ENCODE results near the gene PFKL.

The PFKL gene

GRCh38 chr21:44366586-44367211, 66.8 kb downstream of the PFKL start:
- DNase-seq (ENCODE audit: low read depth), result no peak
- in situ Hi-C loops (cut with HindIII; ENCODE audit: low sequenced_read_pairs), result no loop called here

DNA sequence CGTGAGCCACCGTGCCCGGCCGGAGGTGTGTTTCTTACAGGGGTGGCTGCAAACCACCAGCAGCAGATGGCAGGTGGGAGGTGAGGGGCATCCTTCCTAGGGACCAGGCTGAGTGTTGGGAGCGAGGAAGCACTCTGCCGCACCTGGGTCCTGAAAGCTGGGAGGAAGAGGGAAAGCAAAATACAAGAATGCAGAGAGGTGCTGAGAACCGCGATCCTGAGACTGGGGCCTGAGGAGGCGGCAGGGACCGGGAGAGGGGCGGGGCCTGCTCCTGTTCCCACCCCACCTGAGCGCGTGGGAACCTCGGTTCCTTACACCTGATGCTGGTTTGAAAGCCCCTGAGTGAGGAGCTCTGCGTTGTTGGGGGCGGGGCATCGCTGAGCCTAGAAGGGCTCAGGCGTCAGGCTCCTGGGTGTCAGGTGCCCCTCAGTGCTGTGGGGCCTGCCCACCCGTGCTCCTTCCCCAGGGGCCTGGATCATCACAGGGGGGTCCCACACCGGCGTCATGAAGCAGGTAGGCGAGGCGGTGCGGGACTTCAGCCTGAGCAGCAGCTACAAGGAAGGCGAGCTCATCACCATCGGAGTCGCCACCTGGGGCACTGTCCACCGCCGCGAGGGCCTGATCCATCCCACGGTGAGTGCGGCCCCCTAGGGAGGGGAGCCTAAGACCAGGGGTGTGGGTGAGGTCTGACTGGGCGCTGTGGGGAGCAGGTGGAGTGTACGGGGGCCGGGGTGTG, 69.0 kb downstream of the PFKL start:
- in situ Hi-C loops (cut with HindIII; ENCODE audit: low sequenced_read_pairs), result no loop called here
- DNase-seq (ENCODE audit: low read depth), result no peak
- no peak overlapping the region for H3K4me3 ChIP-seq (ENCODE audit: low read depth, low read length)
- TF ChIP-seq, protein P1, sequence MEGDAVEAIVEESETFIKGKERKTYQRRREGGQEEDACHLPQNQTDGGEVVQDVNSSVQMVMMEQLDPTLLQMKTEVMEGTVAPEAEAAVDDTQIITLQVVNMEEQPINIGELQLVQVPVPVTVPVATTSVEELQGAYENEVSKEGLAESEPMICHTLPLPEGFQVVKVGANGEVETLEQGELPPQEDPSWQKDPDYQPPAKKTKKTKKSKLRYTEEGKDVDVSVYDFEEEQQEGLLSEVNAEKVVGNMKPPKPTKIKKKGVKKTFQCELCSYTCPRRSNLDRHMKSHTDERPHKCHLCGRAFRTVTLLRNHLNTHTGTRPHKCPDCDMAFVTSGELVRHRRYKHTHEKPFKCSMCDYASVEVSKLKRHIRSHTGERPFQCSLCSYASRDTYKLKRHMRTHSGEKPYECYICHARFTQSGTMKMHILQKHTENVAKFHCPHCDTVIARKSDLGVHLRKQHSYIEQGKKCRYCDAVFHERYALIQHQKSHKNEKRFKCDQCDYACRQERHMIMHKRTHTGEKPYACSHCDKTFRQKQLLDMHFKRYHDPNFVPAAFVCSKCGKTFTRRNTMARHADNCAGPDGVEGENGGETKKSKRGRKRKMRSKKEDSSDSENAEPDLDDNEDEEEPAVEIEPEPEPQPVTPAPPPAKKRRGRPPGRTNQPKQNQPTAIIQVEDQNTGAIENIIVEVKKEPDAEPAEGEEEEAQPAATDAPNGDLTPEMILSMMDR (IDR thresholded peaks at IDR 0.05; ENCODE audit: low read depth, low read length, missing control alignments), result no peak

More at GRCh38 chr21:44366586-44367211, 66.8 kb downstream of the PFKL start:
- no peak overlapping the region for H3K4me3 ChIP-seq (ENCODE audit: low read depth, low read length)
- TF ChIP-seq, protein P1 (IDR thresholded peaks at IDR 0.05; ENCODE audit: low read depth, low read length, missing control alignments), result no peak

DNA sequence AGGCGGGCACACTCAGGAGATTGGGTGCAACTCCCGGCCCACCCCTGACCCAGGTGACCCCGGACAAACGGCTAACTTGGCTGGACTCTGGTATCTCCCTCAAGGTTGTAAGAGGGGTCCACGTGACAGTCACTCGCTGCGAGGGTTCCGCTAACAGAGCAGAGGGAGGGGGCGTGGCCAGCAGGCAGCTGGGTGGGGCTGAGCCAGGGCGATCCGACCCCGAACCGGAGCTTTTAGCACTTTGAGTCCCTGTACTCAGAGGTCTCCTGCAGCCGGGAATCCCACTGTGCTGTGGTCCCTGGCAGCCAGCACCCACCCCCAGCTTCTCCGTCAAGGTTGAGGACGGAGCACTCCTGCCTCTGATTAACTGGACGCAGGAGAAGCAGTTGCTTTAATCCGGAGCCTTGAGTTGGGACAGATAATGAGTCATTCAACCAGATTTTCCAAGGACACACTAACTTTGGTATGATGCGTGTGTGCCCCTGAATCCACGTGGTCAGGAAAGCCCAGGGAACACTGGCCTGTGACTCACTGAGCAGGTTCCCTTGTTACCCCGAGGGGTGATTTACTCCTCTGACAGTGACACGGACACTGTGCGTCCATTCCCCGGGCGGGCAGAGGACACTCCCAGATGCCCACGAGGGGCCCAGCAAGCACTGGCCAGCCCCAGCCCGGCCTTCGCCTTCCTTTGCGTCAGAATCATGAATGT, 70.3 kb downstream of the PFKL start:
- no peak overlapping the region for H3K4me3 ChIP-seq (ENCODE audit: low read depth, low read length)
- TF ChIP-seq, protein P1 (IDR thresholded peaks at IDR 0.05; ENCODE audit: low read depth, low read length, missing control alignments), result no peak

GRCh38 chr21:44370786-44371410, 71.0 kb downstream of the PFKL start:
- in situ Hi-C loops (cut with HindIII; ENCODE audit: low sequenced_read_pairs), result no loop called here
- H3K4me3 ChIP-seq (ENCODE audit: low read depth, low read length), result no peak overlapping the region
- no peak for DNase-seq (ENCODE audit: low read depth)
- TF ChIP-seq, protein P1 (IDR thresholded peaks at IDR 0.05; ENCODE audit: low read depth, low read length, missing control alignments), result no peak

More for the DNA sequence above, 70.3 kb downstream of the PFKL start:
- in situ Hi-C loops (cut with HindIII; ENCODE audit: low sequenced_read_pairs), result no loop called here
- DNase-seq (ENCODE audit: low read depth), result no peak

DNA sequence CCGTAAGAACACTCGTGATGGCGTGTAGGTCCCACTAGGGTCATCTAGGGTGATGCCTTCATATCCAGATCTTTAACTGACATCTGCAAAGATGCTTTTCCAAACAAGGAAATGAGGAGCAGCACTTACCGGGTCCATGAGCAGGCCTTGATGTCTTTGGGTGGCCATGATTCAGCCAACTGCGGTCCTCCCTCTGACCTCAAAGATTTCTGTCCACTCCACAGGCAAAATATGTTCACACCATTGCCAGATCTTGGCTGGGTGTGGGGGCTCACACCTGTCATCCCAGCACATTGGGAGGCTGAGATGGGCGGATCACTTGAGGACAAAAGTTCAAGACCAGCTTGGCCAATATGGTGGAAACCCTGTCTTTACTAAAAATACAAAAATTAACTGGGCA, 71.7 kb downstream of the PFKL start:
- DNase-seq (ENCODE audit: low read depth), result no peak
- no peak overlapping the region for H3K4me3 ChIP-seq (ENCODE audit: low read depth, low read length)
- TF ChIP-seq, protein P1 (IDR thresholded peaks at IDR 0.05; ENCODE audit: low read depth, low read length, missing control alignments), result no peak
- in situ Hi-C loops (cut with HindIII; ENCODE audit: low sequenced_read_pairs), result no loop called here

GRCh38 chr21:44372616-44373015, 72.8 kb downstream of the PFKL start:
- H3K4me3 ChIP-seq (ENCODE audit: low read depth, low read length), result no peak overlapping the region
- DNase-seq (ENCODE audit: low read depth), result no peak
- TF ChIP-seq, protein P1 (IDR thresholded peaks at IDR 0.05; ENCODE audit: low read depth, low read length, missing control alignments), result no peak
- in situ Hi-C loops (cut with HindIII; ENCODE audit: low sequenced_read_pairs), result no loop called here

Measured in astrocyte of the cerebellum (primary cell).